ENCODE results near the gene PRF1. TPM values are rescaled to one million over a fixed set of nuclear protein-coding genes. Genes with fewer than 3 reads are reported as not detected.
"Not testable (repeated sequence)": the region's sequence is repeated elsewhere in the genome, so short reads cannot be mapped to it uniquely, and the experiment has no call there.

The PRF1 gene
- polyA plus RNA-seq, 1 experiment = not detected

DNA sequence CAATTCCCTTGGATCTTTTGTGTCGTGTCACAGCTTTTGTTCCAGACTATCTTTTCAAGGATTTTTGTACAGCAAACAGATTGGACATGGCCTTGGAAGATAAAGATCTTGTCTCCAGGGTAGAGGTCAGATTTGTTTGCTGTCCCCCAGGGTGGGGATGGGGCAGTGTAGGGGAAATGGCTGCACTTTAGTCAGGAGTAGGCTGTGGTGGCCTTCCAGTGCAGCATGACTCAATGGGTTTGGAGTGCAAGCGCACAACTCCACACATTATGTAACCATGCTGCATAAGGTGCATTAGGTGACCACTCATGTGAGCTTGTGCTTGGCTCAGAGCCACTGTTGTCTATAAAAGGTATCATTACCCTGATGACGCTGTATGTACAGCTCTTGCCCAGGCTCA, 45.9 kb upstream of the PRF1 start:
- no peak overlapping the region for H3K27ac ChIP-seq (ENCODE audit: low read depth, low read length)
- POLR2A ChIA-PET = no interaction called here
- H3K9me3 ChIP-seq (ENCODE audit: control insufficient read depth, insufficient read depth, low read length) = peaks cover 25% of the 10 kb centered on the region
- CTCF ChIA-PET = no interaction called here
- H3K27me3 ChIP-seq (ENCODE audit: control insufficient read depth, insufficient read depth, low read length) = peaks cover 3% of the 10 kb centered on the region
- no peak overlapping the region for H3K4me3 ChIP-seq (ENCODE audit: low read depth, low read length)
- DNase-seq (ENCODE audit: low read depth, low spot score) = no peak
- TF ChIP-seq, protein P1, sequence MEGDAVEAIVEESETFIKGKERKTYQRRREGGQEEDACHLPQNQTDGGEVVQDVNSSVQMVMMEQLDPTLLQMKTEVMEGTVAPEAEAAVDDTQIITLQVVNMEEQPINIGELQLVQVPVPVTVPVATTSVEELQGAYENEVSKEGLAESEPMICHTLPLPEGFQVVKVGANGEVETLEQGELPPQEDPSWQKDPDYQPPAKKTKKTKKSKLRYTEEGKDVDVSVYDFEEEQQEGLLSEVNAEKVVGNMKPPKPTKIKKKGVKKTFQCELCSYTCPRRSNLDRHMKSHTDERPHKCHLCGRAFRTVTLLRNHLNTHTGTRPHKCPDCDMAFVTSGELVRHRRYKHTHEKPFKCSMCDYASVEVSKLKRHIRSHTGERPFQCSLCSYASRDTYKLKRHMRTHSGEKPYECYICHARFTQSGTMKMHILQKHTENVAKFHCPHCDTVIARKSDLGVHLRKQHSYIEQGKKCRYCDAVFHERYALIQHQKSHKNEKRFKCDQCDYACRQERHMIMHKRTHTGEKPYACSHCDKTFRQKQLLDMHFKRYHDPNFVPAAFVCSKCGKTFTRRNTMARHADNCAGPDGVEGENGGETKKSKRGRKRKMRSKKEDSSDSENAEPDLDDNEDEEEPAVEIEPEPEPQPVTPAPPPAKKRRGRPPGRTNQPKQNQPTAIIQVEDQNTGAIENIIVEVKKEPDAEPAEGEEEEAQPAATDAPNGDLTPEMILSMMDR (IDR thresholded peaks at IDR 0.05; ENCODE audit: low read depth, low read length) = no peak

DNA sequence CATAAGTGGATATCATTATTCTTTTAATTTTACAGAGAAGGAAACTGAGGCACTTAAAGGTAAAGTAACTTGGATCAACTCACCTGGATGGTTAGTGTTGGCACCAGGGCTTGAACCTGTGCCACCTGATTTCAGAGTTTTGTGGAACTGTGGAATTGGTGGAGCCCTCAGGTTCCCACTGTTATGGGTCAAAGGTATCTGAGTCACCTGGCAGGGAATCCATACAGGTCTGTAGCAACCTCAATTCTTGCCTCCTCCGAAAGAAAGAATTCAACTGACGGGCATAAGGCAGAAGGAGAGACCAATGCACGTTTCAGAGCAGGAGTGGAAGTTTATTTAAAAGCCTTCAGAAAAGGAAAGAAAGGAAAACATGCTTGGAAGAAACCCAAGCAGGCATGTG, 44.5 kb upstream of the PRF1 start:
- Histone ChIP-seq H3K4me3 (ENCODE audit: low read depth, low read length) (no peak overlapping the region), H3K9me3 (ENCODE audit: control insufficient read depth, insufficient read depth, low read length) (peaks cover 25% of the 10 kb centered on the region), H3K27ac (ENCODE audit: low read depth, low read length) (no peak overlapping the region), H3K27me3 (ENCODE audit: control insufficient read depth, insufficient read depth, low read length) (peaks cover 3% of the 10 kb centered on the region)
- no peak for DNase-seq (ENCODE audit: low read depth, low spot score)
- TF ChIP-seq, protein P1 (IDR thresholded peaks at IDR 0.05; ENCODE audit: low read depth, low read length) = no peak
- ChIA-PET POLR2A (no interaction called here), CTCF (no interaction called here)

DNA sequence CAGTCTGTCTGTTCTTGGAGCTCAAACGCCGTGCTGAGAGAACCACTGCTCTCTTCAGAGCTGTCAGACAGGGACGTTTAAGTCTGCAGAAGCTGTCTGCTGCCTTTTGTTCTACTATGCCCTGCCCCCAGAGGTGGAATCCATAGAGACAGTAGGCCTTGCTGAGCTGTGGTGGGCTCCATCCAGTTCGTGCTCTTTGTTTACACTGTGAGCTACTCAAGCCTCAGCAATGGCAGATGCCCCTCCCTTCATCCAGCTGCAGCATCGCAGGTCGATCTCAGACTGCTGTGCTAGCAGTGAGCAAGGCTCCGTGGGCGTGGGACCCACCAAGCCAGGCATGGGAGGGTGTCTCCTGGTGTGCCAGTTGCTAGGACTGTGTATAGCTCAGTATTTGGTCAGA, 42.4 kb upstream of the PRF1 start:
- H3K27me3 ChIP-seq (ENCODE audit: control insufficient read depth, insufficient read depth, low read length); H3K4me3 ChIP-seq (ENCODE audit: low read depth, low read length); DNase-seq (ENCODE audit: low read depth, low spot score); CTCF ChIA-PET; H3K27ac ChIP-seq (ENCODE audit: low read depth, low read length): not testable (repeated sequence)
- H3K9me3 ChIP-seq (ENCODE audit: control insufficient read depth, insufficient read depth, low read length) = peaks cover 17% of the 10 kb centered on the region
- POLR2A ChIA-PET = interaction anchor here (0.6 kb wide), 1 partner anchor 851 kb away, joined by 4 read pairs; no protein-coding TSS in a partner anchor

DNA sequence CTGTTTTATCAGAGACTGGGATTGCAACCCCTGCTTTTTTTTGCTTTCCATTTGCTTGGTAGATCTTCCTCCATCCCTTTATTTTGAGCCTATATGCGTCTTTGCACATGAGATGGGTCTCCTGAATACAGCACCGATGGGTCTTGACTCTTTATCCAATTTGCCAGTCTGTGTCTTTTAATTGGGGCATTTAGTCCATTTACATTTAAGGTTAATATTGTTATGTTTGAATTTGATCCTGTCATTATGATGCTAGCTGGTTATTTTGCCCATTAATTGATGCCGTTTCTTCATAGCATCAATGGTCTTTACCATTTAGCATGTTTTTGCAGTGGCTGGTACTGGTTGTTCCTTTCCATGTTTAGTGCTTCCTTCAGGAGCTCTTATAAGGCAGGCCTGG, 40.7 kb upstream of the PRF1 start:
- DNase-seq (ENCODE audit: low read depth, low spot score); H3K27me3 ChIP-seq (ENCODE audit: control insufficient read depth, insufficient read depth, low read length); H3K9me3 ChIP-seq (ENCODE audit: control insufficient read depth, insufficient read depth, low read length); POLR2A ChIA-PET; H3K4me3 ChIP-seq (ENCODE audit: low read depth, low read length); H3K27ac ChIP-seq (ENCODE audit: low read depth, low read length); CTCF ChIA-PET: not testable (repeated sequence)

DNA sequence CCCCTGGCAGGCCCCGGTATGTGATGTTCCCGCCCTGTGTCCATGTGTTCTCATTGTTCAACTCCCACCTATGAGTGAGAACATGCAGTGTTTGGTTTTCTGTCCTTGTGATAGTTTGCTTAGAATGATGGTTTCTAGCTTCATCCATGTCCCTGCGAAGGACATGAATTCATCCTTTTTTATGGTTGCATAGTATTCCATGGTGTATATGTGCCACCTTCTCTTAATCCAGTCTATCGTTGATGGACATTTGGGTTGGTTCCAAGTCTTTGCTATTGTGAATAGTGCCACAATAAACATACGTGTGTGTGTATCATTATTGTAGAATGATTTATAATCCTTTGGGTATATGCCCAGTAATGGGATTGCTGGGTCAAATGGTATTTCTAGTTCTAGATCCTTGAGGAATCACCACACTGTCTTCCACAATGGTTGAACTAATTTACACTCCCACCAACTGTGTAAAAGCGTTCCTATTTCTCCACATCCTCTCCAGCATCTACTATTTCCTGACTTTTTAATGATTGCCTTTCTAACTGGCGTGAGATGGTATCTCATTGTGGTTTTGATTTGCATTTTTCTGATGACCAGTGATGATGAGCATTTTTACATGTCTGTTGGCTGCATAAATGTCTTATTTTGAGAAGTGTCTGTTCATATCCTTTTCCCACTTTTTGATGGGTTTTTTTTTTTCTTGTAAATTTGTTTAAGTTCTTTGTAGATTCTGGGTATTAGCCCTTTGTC, 37.3 kb upstream of the PRF1 start:
- H3K27me3 ChIP-seq (ENCODE audit: control insufficient read depth, insufficient read depth, low read length); POLR2A ChIA-PET; DNase-seq (ENCODE audit: low read depth, low spot score); H3K9me3 ChIP-seq (ENCODE audit: control insufficient read depth, insufficient read depth, low read length); H3K27ac ChIP-seq (ENCODE audit: low read depth, low read length); H3K4me3 ChIP-seq (ENCODE audit: low read depth, low read length): not testable (repeated sequence)
- CTCF ChIA-PET = interaction anchor here (0.6 kb wide), 2 partner anchors 119 to 179 kb away, joined by 3 read pairs; no protein-coding TSS in a partner anchor

- DNase-seq (ENCODE audit: low read depth, low spot score); H3K4me3 ChIP-seq (ENCODE audit: low read depth, low read length); POLR2A ChIA-PET; CTCF ChIA-PET; H3K27ac ChIP-seq (ENCODE audit: low read depth, low read length): not testable (repeated sequence)
- Histone ChIP-seq H3K27me3 (ENCODE audit: control insufficient read depth, insufficient read depth, low read length) (peaks cover 21% of the 10 kb centered on the region), H3K9me3 (ENCODE audit: control insufficient read depth, insufficient read depth, low read length) (peaks cover 10% of the 10 kb centered on the region)
Measured at GRCh38 chr10:70634515-70634914, 32.0 kb upstream of the PRF1 start.

- TF ChIP-seq, protein P1 (IDR thresholded peaks at IDR 0.05; ENCODE audit: low read depth, low read length) = no peak
- Histone ChIP-seq H3K4me3 (ENCODE audit: low read depth, low read length) (no peak overlapping the region), H3K9me3 (ENCODE audit: control insufficient read depth, insufficient read depth, low read length) (peaks cover 12% of the 10 kb centered on the region), H3K27me3 (ENCODE audit: control insufficient read depth, insufficient read depth, low read length) (peaks cover 19% of the 10 kb centered on the region), H3K27ac (ENCODE audit: low read depth, low read length) (no peak overlapping the region)
- no peak for DNase-seq (ENCODE audit: low read depth, low spot score)
- POLR2A ChIA-PET = no interaction called here
- CTCF ChIA-PET = no interaction called here
Measured at GRCh38 chr10:70634011-70634410, 31.5 kb upstream of the PRF1 start.

DNA sequence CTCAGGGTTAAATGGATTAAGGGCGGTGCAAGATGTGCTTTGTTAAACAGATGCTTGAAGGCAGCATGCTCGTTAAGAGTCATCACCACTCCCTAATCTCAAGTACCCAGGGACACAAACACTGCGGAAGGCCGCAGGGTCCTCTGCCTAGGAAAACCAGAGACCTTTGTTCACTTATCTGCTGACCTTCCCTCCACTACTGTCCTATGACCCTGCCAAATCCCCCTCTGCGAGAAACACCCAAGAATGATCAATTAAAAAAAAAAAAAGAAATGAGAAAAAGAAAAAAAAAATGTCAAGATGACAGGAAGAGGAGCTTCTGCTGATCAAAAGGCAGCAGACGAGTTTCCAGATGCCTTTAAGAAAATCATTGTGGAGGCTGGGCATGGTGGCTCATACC, 29.2 kb upstream of the PRF1 start:
- DNase-seq (ENCODE audit: low read depth, low spot score); H3K4me3 ChIP-seq (ENCODE audit: low read depth, low read length); H3K27ac ChIP-seq (ENCODE audit: low read depth, low read length); POLR2A ChIA-PET; CTCF ChIA-PET: not testable (repeated sequence)
- peaks cover 15% of the 10 kb centered on the region for H3K9me3 ChIP-seq (ENCODE audit: control insufficient read depth, insufficient read depth, low read length)
- peaks cover 18% of the 10 kb centered on the region for H3K27me3 ChIP-seq (ENCODE audit: control insufficient read depth, insufficient read depth, low read length)

Measured in AG04450 (cell line).